ENCODE results near the gene LGALS9. TPM values are rescaled to one million over a fixed set of nuclear protein-coding genes. Genes with fewer than 3 reads are reported as not detected.

The LGALS9 gene
- total RNA-seq, 4 donors from 2014 or later, result 20.2 to 76.1 (median 23.9) TPM

GRCh38 chr17:27657620-27658019 is 26.6 kb downstream of the LGALS9 start:
- no peaks in the 10 kb centered on the region for H3K9me3 ChIP-seq
- 41 to 53% methylated on average over 4 to 5 of the region's 5 CpGs for WGBS, 2 donors
- H3K4me3 ChIP-seq, result no peak overlapping the region
- no peak for DNase-seq
- no peak overlapping the region for H3K27ac ChIP-seq
- peaks cover 0 to 16% (median 0%) of the 10 kb centered on the region in 4 donors for H3K27me3 ChIP-seq
- intact Hi-C loops (cut with DNase I), result loop anchor here (5.0 to 10.0 kb wide), 2 partner anchors 100 to 303 kb away; no protein-coding TSS in a partner anchor
- no peaks in the 10 kb centered on the region for H3K4me1 ChIP-seq
- TF ChIP-seq POLR2A (IDR thresholded peaks at IDR 0.05), result no peak
- no peak for TF ChIP-seq CTCF (IDR thresholded peaks at IDR 0.05)
- H3K36me3 ChIP-seq, result no peaks in the 10 kb centered on the region

DNA sequence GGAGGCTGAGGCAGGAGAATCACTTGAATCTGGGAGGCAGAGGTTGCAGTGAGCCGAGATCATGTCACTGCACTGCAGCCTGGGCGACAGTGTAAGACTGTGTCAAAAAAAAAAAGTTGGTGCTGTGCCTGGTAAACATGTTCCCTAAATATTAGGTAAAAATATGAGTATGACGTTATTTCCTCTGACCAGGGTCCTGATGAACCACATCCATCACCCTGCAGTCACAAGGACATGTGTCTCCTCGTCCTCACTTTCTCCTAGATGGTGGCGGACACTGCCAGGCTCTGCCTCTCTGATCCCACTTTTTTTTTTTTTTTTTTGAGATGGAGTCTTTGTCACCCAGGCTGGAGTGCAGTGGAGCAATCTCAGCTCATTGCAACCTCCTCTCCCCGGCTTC is 28.7 kb downstream of the LGALS9 start:
- H3K27ac ChIP-seq, result no peak overlapping the region
- H3K4me1 ChIP-seq, result no peaks in the 10 kb centered on the region
- DNase-seq, result no peak
- TF ChIP-seq POLR2A (IDR thresholded peaks at IDR 0.05) (no peak), CTCF (IDR thresholded peaks at IDR 0.05) (no peak)
- no peaks in the 10 kb centered on the region for H3K9me3 ChIP-seq
- peaks cover 0 to 17% (median 0%) of the 10 kb centered on the region in 4 donors for H3K27me3 ChIP-seq
- H3K4me3 ChIP-seq, result no peak overlapping the region
- WGBS, 2 donors, result 78 to 80% methylated on average over 6 of the region's 6 CpGs
- intact Hi-C loops (cut with DNase I), result loop anchor here (5.0 to 10.0 kb wide), 2 partner anchors 98 to 305 kb away; no protein-coding TSS in a partner anchor
- H3K36me3 ChIP-seq, result no peaks in the 10 kb centered on the region

GRCh38 chr17:27660436-27660835 is 29.4 kb downstream of the LGALS9 start:
- Histone ChIP-seq H3K27me3 (peaks cover 0 to 11% (median 0%) of the 10 kb centered on the region in 4 donors), H3K36me3 (no peaks in the 10 kb centered on the region), H3K4me3 (no peak overlapping the region), H3K27ac (no peak overlapping the region), H3K4me1 (no peaks in the 10 kb centered on the region), H3K9me3 (no peaks in the 10 kb centered on the region)
- no peak for DNase-seq
- intact Hi-C loops (cut with DNase I), result no loop called here
- 80% methylated on average over 1 of the region's 3 CpGs; no CpG with 5 or more reads in 1 of the 2 donors for WGBS, 2 donors
- no peak for TF ChIP-seq POLR2A (IDR thresholded peaks at IDR 0.05)
- no peak for TF ChIP-seq CTCF (IDR thresholded peaks at IDR 0.05)

DNA sequence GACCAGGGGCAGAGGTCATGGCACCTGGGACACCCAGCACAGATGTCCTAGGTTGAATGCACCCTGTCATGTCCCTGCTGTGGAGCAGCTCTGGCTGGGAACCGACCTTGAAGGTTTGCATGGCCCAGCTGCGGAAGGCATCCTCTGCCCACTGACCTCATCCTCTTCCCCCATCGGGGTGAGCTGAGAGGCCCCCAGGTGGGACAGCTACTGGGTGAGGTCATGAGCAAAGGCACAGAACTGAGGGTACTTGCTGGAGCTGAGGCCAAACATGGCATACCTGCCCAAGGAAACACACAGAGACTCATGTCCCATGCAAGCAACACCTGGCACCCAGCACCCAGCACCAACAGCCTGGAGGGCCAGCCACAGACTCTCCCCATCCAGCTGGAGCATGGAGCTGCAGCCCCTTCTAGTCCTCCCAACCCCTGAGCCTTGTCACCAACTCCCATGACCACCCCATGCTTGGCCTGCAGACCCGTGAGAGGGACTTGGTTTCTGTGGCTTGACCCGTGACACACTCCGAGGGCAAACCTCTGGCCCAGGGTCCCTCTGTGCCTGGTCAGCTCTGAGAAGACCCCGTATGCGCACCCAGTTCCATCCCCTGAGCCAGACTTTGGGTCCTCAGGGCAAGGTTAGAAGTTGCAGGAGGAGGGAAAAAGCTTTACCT is 33.1 kb downstream of the LGALS9 start:
- no peak for DNase-seq
- TF ChIP-seq POLR2A (IDR thresholded peaks at IDR 0.05), result no peak
- no peak for TF ChIP-seq CTCF (IDR thresholded peaks at IDR 0.05)
- Histone ChIP-seq H3K4me1 (no peaks in the 10 kb centered on the region), H3K27me3 (peaks cover 0 to 6% (median 0%) of the 10 kb centered on the region in 4 donors), H3K4me3 (no peak overlapping the region), H3K36me3 (no peaks in the 10 kb centered on the region), H3K9me3 (no peaks in the 10 kb centered on the region), H3K27ac (no peak overlapping the region)
- intact Hi-C loops (cut with DNase I), result no loop called here
- WGBS, 2 donors, result 88% methylated on average over 3 of the region's 8 CpGs; no CpG with 5 or more reads in 1 of the 2 donors

DNA sequence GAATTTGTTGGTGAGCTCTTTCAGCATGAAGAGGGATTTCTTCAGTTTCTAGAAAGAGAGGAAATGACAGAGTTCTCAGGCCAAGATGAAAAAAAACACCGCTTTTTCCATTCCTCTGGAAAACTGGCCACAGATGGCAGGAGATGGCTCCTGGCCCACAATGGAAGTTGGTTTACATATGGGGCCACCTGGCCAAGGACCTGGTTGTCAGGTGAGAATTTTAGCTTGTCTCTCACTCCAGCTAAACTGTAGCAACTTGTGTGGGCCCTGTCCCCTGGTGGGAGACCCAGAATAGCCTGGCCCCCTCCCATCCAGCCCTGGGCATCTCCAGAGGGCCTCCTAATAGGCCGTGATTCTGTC is 33.6 kb downstream of the LGALS9 start:
- no peaks in the 10 kb centered on the region for H3K36me3 ChIP-seq
- WGBS, 2 donors, result 79 to 89% methylated on average over 1 to 2 of the region's 2 CpGs
- H3K4me1 ChIP-seq, result no peaks in the 10 kb centered on the region
- no peaks in the 10 kb centered on the region for H3K9me3 ChIP-seq
- H3K27ac ChIP-seq, result no peak overlapping the region
- peaks cover 0 to 6% (median 0%) of the 10 kb centered on the region in 4 donors for H3K27me3 ChIP-seq
- H3K4me3 ChIP-seq, result no peak overlapping the region
- no peak for TF ChIP-seq CTCF (IDR thresholded peaks at IDR 0.05)
- TF ChIP-seq POLR2A (IDR thresholded peaks at IDR 0.05), result no peak
- intact Hi-C loops (cut with DNase I), result no loop called here
- no peak for DNase-seq

Measured in esophagus squamous epithelium (tissue), 5 donors.